SK-N-MC (cell line): ENCODE data around the gene TMEM44.

Experiments
- EZH2 ChIP-seq: fragments of 200-600 bp; sonication (generic); IDR thresholded peaks from one replicate; pipeline ENCODE4 v1.6.1; 2017; ENCODE audit warnings: antibody characterized with exemption
- POLR2AphosphoS5 ChIP-seq: IDR thresholded peaks from 2 replicates; pipeline ENCODE4 v1.6.1; 2012; ENCODE audit warnings: mild to moderate bottlenecking, low read depth, low read length, borderline replicate concordance

- no peak for TF ChIP-seq EZH2
- no peak for TF ChIP-seq POLR2AphosphoS5
Measured at GRCh38 chr3:194582196-194582905, 50.9 kb downstream of the TMEM44 start.
